NCI-H510A treated with DMSO at 0.1 percent for 48 hours (cell line): Measurements from ENCODE around the gene SPTLC1.
"Not testable (repeated sequence)": the region's sequence is repeated elsewhere in the genome, so short reads cannot be mapped to it uniquely, and the experiment has no call there.

Experiments used
- DNase-seq: peaks from one replicate; lab custom pipeline; 2025; lab: John Stamatoyannopoulos, UW

Gene SPTLC1

GRCh38 chr9:92140074-92140753 is 25.0 kb upstream of the SPTLC1 start:
- peak; percentile 73 for DNase-seq

- not testable (repeated sequence) for DNase-seq
Measured at GRCh38 chr9:92138960-92139540, 23.8 kb upstream of the SPTLC1 start.

GRCh38 chr9:92138157-92138959 is 23.1 kb upstream of the SPTLC1 start:
- DNase-seq = peak; percentile 24

GRCh38 chr9:92136184-92136858 is 21.1 kb upstream of the SPTLC1 start:
- no peak for DNase-seq

GRCh38 chr9:92135576-92135975 is 20.4 kb upstream of the SPTLC1 start:
- no peak for DNase-seq

GRCh38 chr9:92133949-92134604 is 18.9 kb upstream of the SPTLC1 start:
- peak; percentile 76 for DNase-seq

- DNase-seq = not testable (repeated sequence)
Measured at GRCh38 chr9:92132913-92133312, 17.7 kb upstream of the SPTLC1 start.

- no peak for DNase-seq
Measured at GRCh38 chr9:92132501-92132900, 17.3 kb upstream of the SPTLC1 start.

GRCh38 chr9:92122800-92123199 is 7.6 kb upstream of the SPTLC1 start:
- no peak for DNase-seq

GRCh38 chr9:92122061-92122460 is 6.8 kb upstream of the SPTLC1 start:
- no peak for DNase-seq

- no peak for DNase-seq
Measured at GRCh38 chr9:92121265-92121664, 6.1 kb upstream of the SPTLC1 start.

- no peak for DNase-seq
Measured at GRCh38 chr9:92120138-92120537, 4.9 kb upstream of the SPTLC1 start.

GRCh38 chr9:92119586-92119985 is 4.4 kb upstream of the SPTLC1 start:
- DNase-seq = no peak

GRCh38 chr9:92108122-92108521 is 7.1 kb downstream of the SPTLC1 start:
- no peak for DNase-seq

GRCh38 chr9:92105446-92106225 is 9.6 kb downstream of the SPTLC1 start:
- not testable (repeated sequence) for DNase-seq

- not testable (repeated sequence) for DNase-seq
Measured at GRCh38 chr9:92103601-92104000, 11.6 kb downstream of the SPTLC1 start.

GRCh38 chr9:92100237-92100911 is 14.8 kb downstream of the SPTLC1 start:
- no peak for DNase-seq

GRCh38 chr9:92098638-92099037 is 16.6 kb downstream of the SPTLC1 start:
- no peak for DNase-seq

GRCh38 chr9:92097997-92098482 is 17.2 kb downstream of the SPTLC1 start:
- no peak for DNase-seq

- DNase-seq = no peak
Measured at GRCh38 chr9:92095236-92095635, 20.0 kb downstream of the SPTLC1 start.
